Measurements from ENCODE around the gene LIX1L. TPM values are rescaled to one million over a fixed set of nuclear protein-coding genes. Genes with fewer than 3 reads are reported as not detected.

Gene LIX1L
- total RNA-seq, 2 experiments from 2014 or later: 21.4 to 21.5 TPM

- Histone ChIP-seq H3K27ac (ENCODE audit: low read depth in 1 of 2, low read length in 2 of 2) (no peak overlapping the region), H3K27me3 (ENCODE audit: control insufficient read depth in 1 of 2, insufficient read depth in 2 of 2, low read length in 2 of 2) (peaks cover 14 to 22% of the 10 kb centered on the region in 2 experiments), H3K4me1 (ENCODE audit: insufficient read depth, low read length) (peaks cover 17% of the 10 kb centered on the region), H3K36me3 (ENCODE audit: insufficient read depth, low read length) (no peaks in the 10 kb centered on the region), H3K9me3 (ENCODE audit: control insufficient read depth in 1 of 2, insufficient read depth in 1 of 2, low read length in 2 of 2) (no peaks in the 10 kb centered on the region), H3K4me3 (ENCODE audit: low read length) (no peak overlapping the region)
- CTCF ChIA-PET: no interaction called here
- peaks cover 17% of the 10 kb centered on the region for H3K27me3 Mint-ChIP-seq
- H3K4me1 Mint-ChIP-seq (ENCODE audit: low read depth): peaks cover 20% of the 10 kb centered on the region
- H3K4me3 Mint-ChIP-seq: peak overlapping the region; percentile 46
- POLR2A ChIA-PET: no interaction called here
- no peaks in the 10 kb centered on the region for H3K36me3 Mint-ChIP-seq (ENCODE audit: low read depth)
- intact Hi-C loops (cut with DNase I, micrococcal nuclease): loop anchor here in 1 of 2 experiments (2.0 kb wide), 1 partner anchor 29 kb away; no protein-coding TSS in a partner anchor
- DNase-seq: no peak
- no peaks in the 10 kb centered on the region for H3K9me3 Mint-ChIP-seq
- TF ChIP-seq CTCF (IDR thresholded peaks at IDR 0.05): no peak
- no peak overlapping the region for H3K27ac Mint-ChIP-seq
- no peak for ATAC-seq (ENCODE audit: poor library complexity)
Observed at GRCh38 chr1:145887631-145888030, 70.2 kb downstream of the LIX1L start.

GRCh38 chr1:145886816-145887215 is 71.0 kb downstream of the LIX1L start:
- no peak overlapping the region for H3K27ac Mint-ChIP-seq
- Histone ChIP-seq H3K27me3 (ENCODE audit: control insufficient read depth in 1 of 2, insufficient read depth in 2 of 2, low read length in 2 of 2) (peaks cover 14 to 22% of the 10 kb centered on the region in 2 experiments), H3K4me3 (ENCODE audit: low read length) (no peak overlapping the region), H3K4me1 (ENCODE audit: insufficient read depth, low read length) (peaks cover 17% of the 10 kb centered on the region), H3K9me3 (ENCODE audit: control insufficient read depth in 1 of 2, insufficient read depth in 1 of 2, low read length in 2 of 2) (no peaks in the 10 kb centered on the region), H3K27ac (ENCODE audit: low read depth in 1 of 2, low read length in 2 of 2) (no peak overlapping the region), H3K36me3 (ENCODE audit: insufficient read depth, low read length) (no peaks in the 10 kb centered on the region)
- H3K9me3 Mint-ChIP-seq: no peaks in the 10 kb centered on the region
- H3K4me1 Mint-ChIP-seq (ENCODE audit: low read depth): peaks cover 20% of the 10 kb centered on the region
- H3K27me3 Mint-ChIP-seq: peaks cover 21% of the 10 kb centered on the region
- DNase-seq: no peak
- TF ChIP-seq CTCF (IDR thresholded peaks at IDR 0.05): no peak
- no peak for ATAC-seq (ENCODE audit: poor library complexity)
- intact Hi-C loops (cut with DNase I, micrococcal nuclease): loop anchor here in 1 of 2 experiments (1.0 to 2.0 kb wide), 2 partner anchors 28 to 30 kb away; partner anchors contain the start of gene PIAS3
- CTCF ChIA-PET: interaction anchor here (1.6 to 2.6 kb wide), 2 partner anchors 38 to 41 kb away, joined by 4 to 17 read pairs; partner anchors contain the start of gene NUDT17
- H3K36me3 Mint-ChIP-seq (ENCODE audit: low read depth): no peaks in the 10 kb centered on the region
- POLR2A ChIA-PET: interaction anchor here (2.3 kb wide), 1 partner anchor 29 kb away, joined by 24 read pairs; the partner anchor contains the start of gene PIAS3
- H3K4me3 Mint-ChIP-seq: peak overlapping the region; percentile 82

GRCh38 chr1:145886390-145886789 is 71.4 kb downstream of the LIX1L start:
- Mint-ChIP-seq H3K36me3 (ENCODE audit: low read depth) (no peaks in the 10 kb centered on the region), H3K4me3 (peak overlapping the region; percentile 89), H3K27ac (no peak overlapping the region), H3K27me3 (peaks cover 24% of the 10 kb centered on the region), H3K4me1 (ENCODE audit: low read depth) (peaks cover 20% of the 10 kb centered on the region), H3K9me3 (no peaks in the 10 kb centered on the region)
- ATAC-seq (ENCODE audit: poor library complexity): no peak
- peak overlapping the region; percentile 70 for H3K4me3 ChIP-seq (ENCODE audit: low read length)
- no peak for DNase-seq
- intact Hi-C loops (cut with DNase I, micrococcal nuclease): loop anchor here in 1 of 2 experiments (1.0 to 2.0 kb wide), 2 partner anchors 27 to 30 kb away; partner anchors contain the start of gene PIAS3
- ChIA-PET CTCF (interaction anchor here (1.6 to 2.6 kb wide), 2 partner anchors 37 to 40 kb away, joined by 4 to 17 read pairs; partner anchors contain the start of gene NUDT17), POLR2A (interaction anchor here (1.2 to 2.3 kb wide), 3 partner anchors 28 to 110 kb away, joined by 3 to 24 read pairs (median 6); partner anchors contain the start of genes NUDT17, PIAS3 and TXNIP)
- H3K27ac ChIP-seq (ENCODE audit: low read depth in 1 of 2, low read length in 2 of 2): no peak overlapping the region
- H3K9me3 ChIP-seq (ENCODE audit: control insufficient read depth in 1 of 2, insufficient read depth in 1 of 2, low read length in 2 of 2): no peaks in the 10 kb centered on the region
- peaks cover 14 to 22% of the 10 kb centered on the region in 2 experiments for H3K27me3 ChIP-seq (ENCODE audit: control insufficient read depth in 1 of 2, insufficient read depth in 2 of 2, low read length in 2 of 2)
- no peaks in the 10 kb centered on the region for H3K36me3 ChIP-seq (ENCODE audit: insufficient read depth, low read length)
- H3K4me1 ChIP-seq (ENCODE audit: insufficient read depth, low read length): peaks cover 17% of the 10 kb centered on the region
- TF ChIP-seq CTCF (IDR thresholded peaks at IDR 0.05): no peak
